HEK293 (cell line): Measurements from ENCODE around the gene CEP57L1.
A peak's percentile ranks its signal among the peaks of the same experiment; 100 is the strongest.

Experiments
- CTCF ChIA-PET: fragments of 350-600 bp; formaldehyde crosslinking; extraction: SDS; loops from one replicate; lab custom pipeline; 2021; ENCODE audit warnings: antibody characterized with exemption; lab: Yijun Ruan, JAX
- POLR2A ChIA-PET: fragments of 300-600 bp; formaldehyde crosslinking; extraction: SDS; loops from one replicate; lab custom pipeline; 2020; ENCODE audit warnings: antibody characterized with exemption, inconsistent platforms; lab: Yijun Ruan, JAX
- H3K27ac ChIP-seq: fragments of 200-500 bp; sonication (Bioruptor generic); 2 replicates; pipeline ENCODE4 v1.5.1; 2014; ENCODE audit warnings: low read depth, low read length, control low read depth, inconsistent platforms; ENCODE audit errors: extremely low read depth
- H3K36me3 ChIP-seq, 2 experiments: fragments of 200-500 bp in 1 of 2; sonication (Bioruptor generic) in 1 of 2; 1 replicate in 1 of 2; 2 replicates in 1 of 2; pipeline ENCODE4 v1.5.1; 2014 to 2017; ENCODE audit warnings: inconsistent platforms in 2 of 2, low read length in 2 of 2; ENCODE audit not compliant: control insufficient read depth in 2 of 2, insufficient read depth in 1 of 2
- H3K4me1 ChIP-seq: fragments of 200-500 bp; sonication (Bioruptor generic); 2 replicates; pipeline ENCODE4 v1.5.1; 2014; ENCODE audit warnings: mild to moderate bottlenecking, low read length, inconsistent platforms; ENCODE audit not compliant: control insufficient read depth, insufficient read depth
- H3K4me3 ChIP-seq: 2 replicates; pipeline ENCODE4 v1.5.1; 2011; ENCODE audit warnings: low read depth, mild to moderate bottlenecking, control low read depth, low read length, moderate library complexity
- H3K9me3 ChIP-seq: fragments of 200-500 bp; sonication (Bioruptor generic); 2 replicates; pipeline ENCODE4 v1.5.1; 2014; ENCODE audit warnings: low read depth, low read length, inconsistent platforms; ENCODE audit not compliant: control insufficient read depth, insufficient read depth
- BCL11B ChIP-seq: fragments of 450-650 bp; formaldehyde crosslinking; IDR thresholded peaks from 2 replicates; pipeline ENCODE4 v1.5.1; 2016; ENCODE audit warnings: low read depth, missing biosample characterization, missing genetic modification characterization
- HOXC10 ChIP-seq: sonication (generic); formaldehyde crosslinking; IDR thresholded peaks from 2 replicates; pipeline ENCODE4 v1.8.1; 2023; ENCODE audit warnings: mild to moderate bottlenecking, missing genetic modification reagents
- OSR2 ChIP-seq: fragments of 450-650 bp; formaldehyde crosslinking; IDR thresholded peaks from 2 replicates; pipeline ENCODE4 v1.5.1; 2016; ENCODE audit warnings: missing biosample characterization, missing genetic modification characterization
- PRDM10 ChIP-seq: fragments of 450-650 bp; formaldehyde crosslinking; IDR thresholded peaks from 2 replicates; pipeline ENCODE4 v1.5.1; 2016; ENCODE audit warnings: missing biosample characterization, missing genetic modification characterization
- SCRT1 ChIP-seq: fragments of 450-650 bp; formaldehyde crosslinking; IDR thresholded peaks from 2 replicates; pipeline ENCODE4 v1.5.1; 2016; ENCODE audit warnings: missing biosample characterization, missing genetic modification characterization, borderline replicate concordance
- SCRT2 ChIP-seq: fragments of 450-650 bp; formaldehyde crosslinking; IDR thresholded peaks from 2 replicates; pipeline ENCODE4 v1.5.1; 2016; ENCODE audit warnings: missing biosample characterization, missing genetic modification characterization
- YY2 ChIP-seq: fragments of 450-650 bp; formaldehyde crosslinking; IDR thresholded peaks from 2 replicates; pipeline ENCODE4 v1.5.1; 2016; ENCODE audit warnings: missing biosample characterization, missing genetic modification characterization
- ZBTB44 ChIP-seq: fragments of 450-650 bp; IDR thresholded peaks from 2 replicates; pipeline ENCODE4 v1.5.1; 2018; ENCODE audit warnings: missing biosample characterization, mild to moderate bottlenecking, missing genetic modification characterization
- ZBTB48 ChIP-seq: fragments of 450-650 bp; formaldehyde crosslinking; IDR thresholded peaks from 2 replicates; pipeline ENCODE4 v1.5.1; 2016; ENCODE audit warnings: missing biosample characterization, missing genetic modification characterization
- ZNF10 ChIP-seq: fragments of 450-650 bp; formaldehyde crosslinking; IDR thresholded peaks from 2 replicates; pipeline ENCODE4 v1.5.1; 2017; ENCODE audit warnings: missing biosample characterization, missing genetic modification characterization
- ZNF211 ChIP-seq: fragments of 450-650 bp; formaldehyde crosslinking; IDR thresholded peaks from 2 replicates; pipeline ENCODE4 v1.5.1; 2016; ENCODE audit warnings: low read depth, missing biosample characterization, missing genetic modification characterization
- ZNF335 ChIP-seq: fragments of 450-650 bp; formaldehyde crosslinking; conservative IDR thresholded peaks from 2 replicates; pipeline ENCODE4 v1.5.1; 2016; ENCODE audit warnings: missing biosample characterization, missing genetic modification characterization
- ZNF341 ChIP-seq: fragments of 450-650 bp; formaldehyde crosslinking; IDR thresholded peaks from 2 replicates; pipeline ENCODE4; 2016; ENCODE audit warnings: low read depth, missing biosample characterization, missing genetic modification characterization
- ZNF366 ChIP-seq: fragments of 450-650 bp; formaldehyde crosslinking; conservative IDR thresholded peaks from 2 replicates; pipeline ENCODE4 v1.5.1; 2016; ENCODE audit warnings: missing biosample characterization, missing genetic modification characterization
- ZNF37A ChIP-seq: fragments of 450-650 bp; IDR thresholded peaks from 2 replicates; pipeline ENCODE4 v1.5.1; 2018; ENCODE audit warnings: missing biosample characterization, missing genetic modification characterization
- ZNF529 ChIP-seq: fragments of 450-650 bp; formaldehyde crosslinking; IDR thresholded peaks from 2 replicates; pipeline ENCODE4 v1.5.1; 2017; ENCODE audit warnings: missing genetic modification characterization, missing biosample characterization; ENCODE audit not compliant: insufficient replicate concordance
- ZNF701 ChIP-seq: fragments of 450-650 bp; formaldehyde crosslinking; IDR thresholded peaks from 2 replicates; pipeline ENCODE4 v1.5.1; 2016; ENCODE audit warnings: missing biosample characterization, missing genetic modification characterization
- ZSCAN30 ChIP-seq: fragments of 450-650 bp; IDR thresholded peaks from 2 replicates; pipeline ENCODE4 v1.5.1; 2018; ENCODE audit warnings: missing biosample characterization, mild to moderate bottlenecking, missing genetic modification characterization, moderate library complexity
- TF ChIP-seq, protein P1 (sequence below): fragments of 450-650 bp; formaldehyde crosslinking; IDR thresholded peaks from 2 replicates; pipeline ENCODE4 v1.5.1; 2017; ENCODE audit warnings: missing biosample characterization, missing genetic modification characterization

Gene CEP57L1

GRCh38 chr6:109050012-109050411, 45.3 kb upstream of the CEP57L1 start:
- Histone ChIP-seq H3K4me1 (peaks cover 30% of the 10 kb centered on the region), H3K36me3 (no peaks in the 10 kb centered on the region)
- CTCF ChIA-PET = interaction anchor here (0.7 to 2.6 kb wide), 4 partner anchors 17 to 390 kb away, joined by 4 to 15 read pairs (median 6); no protein-coding TSS in a partner anchor
- POLR2A ChIA-PET = interaction anchor here (0.7 to 1.2 kb wide), 2 partner anchors 38 to 44 kb away, joined by 3 to 4 read pairs; no protein-coding TSS in a partner anchor
- TF ChIP-seq ZNF701 (tag by site-specific recombination) = no peak
- no peak for TF ChIP-seq ZBTB48 (tag by site-specific recombination)
- TF ChIP-seq, protein P1, sequence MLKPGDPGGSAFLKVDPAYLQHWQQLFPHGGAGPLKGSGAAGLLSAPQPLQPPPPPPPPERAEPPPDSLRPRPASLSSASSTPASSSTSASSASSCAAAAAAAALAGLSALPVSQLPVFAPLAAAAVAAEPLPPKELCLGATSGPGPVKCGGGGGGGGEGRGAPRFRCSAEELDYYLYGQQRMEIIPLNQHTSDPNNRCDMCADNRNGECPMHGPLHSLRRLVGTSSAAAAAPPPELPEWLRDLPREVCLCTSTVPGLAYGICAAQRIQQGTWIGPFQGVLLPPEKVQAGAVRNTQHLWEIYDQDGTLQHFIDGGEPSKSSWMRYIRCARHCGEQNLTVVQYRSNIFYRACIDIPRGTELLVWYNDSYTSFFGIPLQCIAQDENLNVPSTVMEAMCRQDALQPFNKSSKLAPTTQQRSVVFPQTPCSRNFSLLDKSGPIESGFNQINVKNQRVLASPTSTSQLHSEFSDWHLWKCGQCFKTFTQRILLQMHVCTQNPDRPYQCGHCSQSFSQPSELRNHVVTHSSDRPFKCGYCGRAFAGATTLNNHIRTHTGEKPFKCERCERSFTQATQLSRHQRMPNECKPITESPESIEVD (tag by site-specific recombination) = peak; percentile 71
- no peak for TF ChIP-seq ZNF529
- TF ChIP-seq OSR2 (tag by site-specific recombination) = peak; percentile 36; the same call in 1 of the 2 replicates
- 0 out of 2 replicates have a peak, but pooled peaks have one; percentile 21 for TF ChIP-seq ZSCAN30 (tag by site-specific recombination)
- TF ChIP-seq ZNF341 (tag by site-specific recombination) = peak; percentile 64
- 0 out of 2 replicates have a peak, but pooled peaks have one; percentile 34 for TF ChIP-seq PRDM10
- TF ChIP-seq SCRT1 (tag by site-specific recombination) = peak; percentile 65; the same call in 1 of the 2 replicates
- TF ChIP-seq YY2 (tag by site-specific recombination) = no peak
- no peak for TF ChIP-seq ZNF37A
- TF ChIP-seq SCRT2 = peak; percentile 91
- TF ChIP-seq ZBTB44 (tag by site-specific recombination) = no peak
- no peak for TF ChIP-seq HOXC10
- TF ChIP-seq ZNF366 = no peak
- TF ChIP-seq BCL11B = no peak
- TF ChIP-seq, all 188 proteins: peak for 7
- Histone ChIP-seq H3K4me3 (no peak overlapping the region), H3K9me3 (no peaks in the 10 kb centered on the region), H3K27ac (no peak overlapping the region)

DNA sequence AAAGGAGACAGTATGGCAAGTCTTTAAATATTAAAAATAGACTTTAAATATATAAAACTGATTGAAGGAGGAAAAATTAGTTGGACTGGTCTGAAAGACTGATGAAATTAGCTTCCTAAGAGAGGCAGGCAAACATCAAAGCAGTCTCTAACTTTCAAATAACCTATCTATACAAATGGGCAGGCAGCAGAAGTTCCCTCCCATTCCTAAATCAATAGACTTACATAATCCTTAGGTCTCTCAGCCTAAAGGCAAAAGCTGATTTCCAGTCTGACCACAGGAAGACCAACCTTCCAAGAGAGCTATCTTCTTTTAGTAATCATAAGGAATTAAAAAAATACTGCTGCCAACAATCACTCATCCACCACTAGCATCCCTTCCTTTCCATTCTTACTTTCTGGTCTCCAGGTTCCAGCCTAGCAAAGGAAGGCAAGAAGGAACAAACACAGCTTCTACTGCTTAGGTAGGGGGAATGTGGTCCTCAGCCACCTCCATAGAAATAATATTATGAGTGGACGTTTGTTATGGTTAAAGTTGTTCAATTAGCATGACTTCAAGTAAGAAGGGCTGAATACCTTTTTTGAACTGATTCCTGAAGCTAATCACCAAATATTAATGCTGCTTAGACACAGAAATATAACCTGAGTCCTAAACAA, 44.7 kb upstream of the CEP57L1 start:
- Histone ChIP-seq H3K27ac (no peak overlapping the region), H3K4me1 (peaks cover 30% of the 10 kb centered on the region), H3K36me3 (no peaks in the 10 kb centered on the region), H3K4me3 (no peak overlapping the region), H3K9me3 (no peaks in the 10 kb centered on the region)
- CTCF ChIA-PET = interaction anchor here (0.7 to 2.6 kb wide), 6 partner anchors 10 to 390 kb away, joined by 3 to 15 read pairs (median 4); no protein-coding TSS in a partner anchor
- peak; percentile 79 for TF ChIP-seq ZNF10 (tag by site-specific recombination)
- 0 out of 2 replicates have a peak, but pooled peaks have one; percentile 29 for TF ChIP-seq ZNF335 (tag by site-specific recombination)
- TF ChIP-seq ZNF211 (tag by site-specific recombination) = no peak
- POLR2A ChIA-PET = interaction anchor here (0.6 to 1.2 kb wide), 3 partner anchors 39 to 385 kb away, joined by 3 to 4 read pairs (median 4); no protein-coding TSS in a partner anchor
